Right renal pelvis (tissue), 4 donors: ENCODE results near the gene TBC1D5. TPM values are rescaled to one million over a fixed set of nuclear protein-coding genes. Genes with fewer than 3 reads are reported as not detected.
"Not testable (repeated sequence)": the region's sequence is repeated elsewhere in the genome, so short reads cannot be mapped to it uniquely, and the experiment has no call there.

ENCODE experiments used
- DNase-seq, 4 donors: peaks; one replicate each; pipeline ENCODE4 v3.0.0-alpha.2; 2013; ENCODE audit warnings: low read depth in 4 of 4, low spot score in 3 of 4, missing footprints in 1 of 4
- polyA plus RNA-seq, 4 donors: library from polyadenylated mRNA; unstranded; fragments of 120-200 nt; gene quantifications; one replicate each; pipeline ENCODE4 v1.2.1, GENCODE V29; 2013; ENCODE audit not compliant: insufficient read length in 4 of 4

TBC1D5 gene
- polyA plus RNA-seq, 4 donors, result 48.3 to 58.3 (median 55.9) TPM

GRCh38 chr3:17384567-17385296 lies 357.7 kb downstream of the TBC1D5 start:
- no peak for DNase-seq

- no peak for DNase-seq
These were observed 369.1 kb downstream of the TBC1D5 start for GRCh38 chr3:17373304-17373703.

GRCh38 chr3:17372362-17373210 lies 369.8 kb downstream of the TBC1D5 start:
- no peak for DNase-seq

- DNase-seq, result no peak
These were observed 372.5 kb downstream of the TBC1D5 start for GRCh38 chr3:17369973-17370372.

GRCh38 chr3:17367171-17367570 lies 375.3 kb downstream of the TBC1D5 start:
- DNase-seq, result no peak

GRCh38 chr3:17360991-17361390 lies 381.4 kb downstream of the TBC1D5 start:
- DNase-seq, result no peak

GRCh38 chr3:17359911-17360310 lies 382.5 kb downstream of the TBC1D5 start:
- no peak for DNase-seq

- DNase-seq, result no peak
These were observed 385.3 kb downstream of the TBC1D5 start for GRCh38 chr3:17357035-17357710.

GRCh38 chr3:17356585-17356984 lies 385.8 kb downstream of the TBC1D5 start:
- no peak for DNase-seq

- no peak for DNase-seq
These were observed 386.8 kb downstream of the TBC1D5 start for GRCh38 chr3:17355591-17355990.

- DNase-seq, result no peak
These were observed 388.1 kb downstream of the TBC1D5 start for GRCh38 chr3:17354341-17354740.

GRCh38 chr3:17352620-17353019 lies 389.8 kb downstream of the TBC1D5 start:
- no peak for DNase-seq

- not testable (repeated sequence) for DNase-seq
These were observed 391.2 kb downstream of the TBC1D5 start for GRCh38 chr3:17351193-17351592.

- DNase-seq, result no peak
These were observed 393.3 kb downstream of the TBC1D5 start for GRCh38 chr3:17349093-17349492.

- no peak for DNase-seq
These were observed 400.3 kb downstream of the TBC1D5 start for GRCh38 chr3:17342119-17342518.

GRCh38 chr3:17340693-17341092 lies 401.7 kb downstream of the TBC1D5 start:
- DNase-seq, result no peak

- no peak for DNase-seq
These were observed 402.2 kb downstream of the TBC1D5 start for GRCh38 chr3:17340261-17340660.

GRCh38 chr3:17339132-17339575 lies 403.3 kb downstream of the TBC1D5 start:
- DNase-seq, result no peak

GRCh38 chr3:17336291-17336690 lies 406.1 kb downstream of the TBC1D5 start:
- no peak for DNase-seq

- DNase-seq, result no peak
These were observed 408.5 kb downstream of the TBC1D5 start for GRCh38 chr3:17333893-17334292.

GRCh38 chr3:17333446-17333845 lies 409.0 kb downstream of the TBC1D5 start:
- no peak for DNase-seq
